ENCODE data around the gene GLIS1.
A peak's percentile ranks its signal among the peaks of the same experiment; 100 is the strongest.

GLIS1 gene

DNA sequence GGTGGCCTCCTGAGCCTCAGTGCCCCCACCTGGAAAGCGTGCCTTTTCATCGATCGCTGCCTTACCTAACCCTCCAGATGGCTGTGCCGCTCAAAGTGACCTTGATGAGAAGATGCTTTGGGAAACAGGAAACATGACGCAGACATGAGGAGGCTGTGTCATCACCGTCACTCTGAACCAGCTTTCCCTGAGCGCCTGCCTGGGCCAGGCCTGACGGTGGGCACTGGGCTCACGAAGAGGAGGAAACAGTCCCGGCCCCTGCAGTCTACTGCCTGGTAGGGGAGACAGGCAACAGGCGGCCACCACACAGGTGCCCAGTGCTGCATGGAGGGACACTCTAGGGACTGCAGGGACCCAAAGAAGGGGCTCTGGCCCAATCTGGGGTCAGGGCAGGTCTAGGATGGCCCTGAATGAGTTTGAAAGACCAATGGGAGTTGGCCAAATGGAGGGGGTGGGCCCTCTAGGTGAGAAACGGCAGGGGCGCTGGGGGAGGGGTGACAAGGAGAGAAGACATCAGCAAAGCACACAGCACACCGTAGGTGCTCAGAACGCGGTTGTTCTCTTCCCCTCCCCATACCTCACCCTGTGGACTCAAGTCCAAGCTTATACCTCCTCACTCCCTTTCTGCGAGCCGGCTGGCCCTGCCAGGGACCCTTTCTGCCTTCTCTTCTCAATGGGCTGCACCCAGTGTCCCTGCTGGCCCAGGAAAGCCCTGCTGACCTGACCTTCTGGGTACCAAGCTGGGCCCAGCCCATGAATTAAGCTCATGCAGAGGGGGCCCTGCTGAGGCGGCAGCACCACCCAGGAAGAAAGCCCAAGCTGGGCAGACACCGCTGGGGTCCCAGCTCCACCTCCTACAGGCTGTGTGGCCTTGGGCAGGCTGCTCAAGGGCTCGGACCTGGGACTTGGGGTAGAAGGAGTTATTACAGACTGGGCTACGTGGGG lies 44.9 kb downstream of the GLIS1 start:
- Histone ChIP-seq H3K36me3 (ENCODE audit: control insufficient read depth, insufficient read depth, low read length) (no peaks in the 10 kb centered on the region), H3K9me3 (ENCODE audit: control insufficient read depth, low read length) (no peaks in the 10 kb centered on the region), H3K4me1 (ENCODE audit: control insufficient read depth, insufficient read depth, low read length, poor library complexity, severe bottlenecking) (peaks cover 24% of the 10 kb centered on the region), H3K4me3 (ENCODE audit: extremely low read depth, insufficient read depth, low read length, poor library complexity, severe bottlenecking) (no peak overlapping the region), H3K27ac (ENCODE audit: low read depth, low read length, severe bottlenecking) (no peak overlapping the region)
- 78 to 85% methylated on average over 12 to 16 of the region's 22 CpGs for WGBS, 2 experiments (ENCODE audit: insufficient coverage in 2 of 2)

DNA sequence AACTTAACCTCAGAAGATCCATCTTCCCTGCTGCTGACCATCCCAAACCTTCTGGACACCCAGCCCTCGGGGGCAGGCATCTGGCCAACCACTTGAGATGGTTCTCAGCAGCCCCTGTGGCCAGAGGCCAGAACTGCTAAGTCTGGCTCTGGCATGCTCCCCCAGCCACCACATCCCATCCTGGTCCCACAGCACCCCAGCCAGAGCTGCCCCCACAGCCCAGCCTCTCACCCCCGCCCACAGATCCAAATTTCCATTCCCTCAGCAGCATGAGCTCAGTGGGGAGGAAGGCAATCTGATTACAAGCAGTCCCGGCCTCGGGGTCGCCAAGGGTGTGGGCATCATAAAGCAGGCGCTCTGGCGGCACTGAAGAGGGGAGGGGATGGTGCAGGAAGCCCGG lies 45.6 kb downstream of the GLIS1 start:
- H3K9me3 ChIP-seq (ENCODE audit: control insufficient read depth, low read length) = no peaks in the 10 kb centered on the region
- H3K4me3 ChIP-seq (ENCODE audit: extremely low read depth, insufficient read depth, low read length, poor library complexity, severe bottlenecking) = no peak overlapping the region
- no peaks in the 10 kb centered on the region for H3K36me3 ChIP-seq (ENCODE audit: control insufficient read depth, insufficient read depth, low read length)
- WGBS, 2 experiments (ENCODE audit: insufficient coverage in 2 of 2) = 52 to 62% methylated on average over 4 to 7 of the region's 8 CpGs
- H3K27ac ChIP-seq (ENCODE audit: low read depth, low read length, severe bottlenecking) = no peak overlapping the region
- H3K4me1 ChIP-seq (ENCODE audit: control insufficient read depth, insufficient read depth, low read length, poor library complexity, severe bottlenecking) = peaks cover 31% of the 10 kb centered on the region

DNA sequence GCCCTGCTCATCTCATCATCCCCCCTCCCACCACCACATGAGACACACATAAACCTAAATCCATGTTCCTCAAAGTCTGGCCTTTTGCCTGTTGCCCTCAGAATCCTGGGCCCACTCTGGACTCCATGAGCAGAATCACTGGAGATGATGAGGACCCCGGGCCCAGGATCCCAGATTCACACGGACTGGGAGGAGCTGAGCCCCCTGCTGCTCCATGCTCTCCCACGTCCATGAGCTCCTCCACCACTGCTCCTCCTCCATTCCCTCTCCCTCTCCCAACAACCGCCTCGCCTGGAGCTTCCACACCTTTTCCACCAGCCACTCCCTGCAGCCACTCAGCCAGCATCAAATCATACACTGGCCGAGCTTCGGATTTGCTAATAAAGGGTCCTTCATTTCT lies 47.6 kb downstream of the GLIS1 start:
- Histone ChIP-seq H3K4me1 (ENCODE audit: control insufficient read depth, insufficient read depth, low read length, poor library complexity, severe bottlenecking) (peaks cover 45% of the 10 kb centered on the region), H3K9me3 (ENCODE audit: control insufficient read depth, low read length) (no peaks in the 10 kb centered on the region), H3K27ac (ENCODE audit: low read depth, low read length, severe bottlenecking) (no peak overlapping the region), H3K4me3 (ENCODE audit: extremely low read depth, insufficient read depth, low read length, poor library complexity, severe bottlenecking) (no peak overlapping the region), H3K36me3 (ENCODE audit: control insufficient read depth, insufficient read depth, low read length) (no peaks in the 10 kb centered on the region)
- 86 to 88% methylated on average over 5 to 7 of the region's 7 CpGs for WGBS, 2 experiments (ENCODE audit: insufficient coverage in 2 of 2)

DNA sequence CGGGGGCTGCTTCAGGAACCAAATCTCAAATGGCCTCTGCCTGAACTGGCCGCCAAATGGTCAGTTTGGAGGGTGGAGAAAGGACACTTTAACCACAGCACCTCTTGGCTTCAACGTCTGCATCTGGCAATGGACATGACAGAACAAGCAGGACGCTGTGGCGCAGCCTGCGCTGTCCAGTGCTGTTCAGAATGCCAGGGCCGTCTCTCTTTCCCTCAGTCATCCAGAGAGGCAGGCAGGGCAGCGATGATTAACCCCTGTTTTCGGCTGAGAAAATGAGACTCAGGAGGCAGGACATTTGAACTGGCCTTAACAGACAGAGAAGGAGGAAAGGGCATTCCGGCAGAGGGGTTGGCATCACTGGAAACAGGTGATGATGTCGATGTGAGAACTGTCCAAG lies 48.6 kb downstream of the GLIS1 start:
- Histone ChIP-seq H3K4me3 (ENCODE audit: extremely low read depth, insufficient read depth, low read length, poor library complexity, severe bottlenecking) (no peak overlapping the region), H3K9me3 (ENCODE audit: control insufficient read depth, low read length) (no peaks in the 10 kb centered on the region), H3K36me3 (ENCODE audit: control insufficient read depth, insufficient read depth, low read length) (no peaks in the 10 kb centered on the region), H3K4me1 (ENCODE audit: control insufficient read depth, insufficient read depth, low read length, poor library complexity, severe bottlenecking) (peaks cover 52% of the 10 kb centered on the region), H3K27ac (ENCODE audit: low read depth, low read length, severe bottlenecking) (no peak overlapping the region)
- WGBS, 2 experiments (ENCODE audit: insufficient coverage in 2 of 2) = 96 to 97% methylated on average over 9 to 10 of the region's 11 CpGs

DNA sequence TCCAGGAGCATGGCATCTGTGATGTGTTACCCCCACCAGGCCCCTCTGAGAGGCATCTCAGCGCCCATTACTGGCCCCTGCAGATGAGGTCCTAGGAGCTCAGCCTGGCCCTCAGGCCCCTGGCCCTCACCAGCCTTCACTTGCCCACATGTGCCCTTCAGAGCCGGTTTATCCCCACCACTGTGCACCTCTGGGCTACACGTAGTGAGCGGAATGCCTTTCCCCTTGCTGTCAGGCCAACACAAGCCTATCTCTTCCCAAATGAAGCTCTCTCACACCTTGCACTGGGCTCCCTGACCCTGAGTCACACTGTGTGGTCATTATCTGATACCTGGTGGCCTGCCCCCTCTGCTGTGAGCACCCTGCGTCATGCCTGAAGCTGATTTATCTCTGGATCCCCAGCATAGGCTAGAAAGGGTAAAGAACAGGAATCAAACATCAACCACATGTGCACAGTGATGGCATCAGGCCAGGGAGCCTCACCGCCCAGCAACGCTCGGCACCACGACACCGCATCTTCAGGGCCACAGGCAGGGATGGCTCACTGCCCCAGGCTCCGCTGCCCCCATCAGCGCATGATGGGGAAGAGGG lies 49.1 kb downstream of the GLIS1 start:
- 91 to 92% methylated on average over 12 of the region's 12 CpGs for WGBS, 2 experiments (ENCODE audit: insufficient coverage in 2 of 2)

DNA sequence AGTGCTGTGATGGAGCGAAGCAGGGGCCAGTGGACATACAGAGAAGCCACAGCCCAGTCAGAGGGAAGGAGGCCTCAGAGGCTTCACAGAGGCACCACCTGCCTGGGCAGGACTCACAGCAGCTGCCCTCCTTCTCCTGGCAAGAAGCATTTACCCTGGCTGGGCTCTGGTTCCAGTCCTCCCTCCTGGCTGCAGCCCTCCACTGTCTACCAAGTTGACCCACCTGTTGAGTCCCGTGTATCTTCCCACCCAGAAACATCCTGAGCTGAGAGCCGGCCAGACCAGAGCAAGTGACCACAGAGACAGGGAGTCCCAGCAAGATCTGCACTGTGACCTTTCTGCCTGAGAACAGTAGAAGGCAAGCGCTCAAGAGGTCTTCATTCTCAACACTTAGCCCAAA lies 49.7 kb downstream of the GLIS1 start:
- 90 to 96% methylated on average over 4 of the region's 4 CpGs for WGBS, 2 experiments (ENCODE audit: insufficient coverage in 2 of 2)
- peaks cover 64% of the 10 kb centered on the region for H3K4me1 ChIP-seq (ENCODE audit: control insufficient read depth, insufficient read depth, low read length, poor library complexity, severe bottlenecking)
- H3K9me3 ChIP-seq (ENCODE audit: control insufficient read depth, low read length) = no peaks in the 10 kb centered on the region
- H3K36me3 ChIP-seq (ENCODE audit: control insufficient read depth, insufficient read depth, low read length) = no peaks in the 10 kb centered on the region
- H3K4me3 ChIP-seq (ENCODE audit: extremely low read depth, insufficient read depth, low read length, poor library complexity, severe bottlenecking) = no peak overlapping the region
- no peak overlapping the region for H3K27ac ChIP-seq (ENCODE audit: low read depth, low read length, severe bottlenecking)

More for the DNA sequence above, 49.1 kb downstream of the GLIS1 start:
- no peak overlapping the region for H3K27ac ChIP-seq (ENCODE audit: low read depth, low read length, severe bottlenecking)
- H3K4me3 ChIP-seq (ENCODE audit: extremely low read depth, insufficient read depth, low read length, poor library complexity, severe bottlenecking) = no peak overlapping the region
- no peaks in the 10 kb centered on the region for H3K9me3 ChIP-seq (ENCODE audit: control insufficient read depth, low read length)
- no peaks in the 10 kb centered on the region for H3K36me3 ChIP-seq (ENCODE audit: control insufficient read depth, insufficient read depth, low read length)
- H3K4me1 ChIP-seq (ENCODE audit: control insufficient read depth, insufficient read depth, low read length, poor library complexity, severe bottlenecking) = peaks cover 58% of the 10 kb centered on the region

DNA sequence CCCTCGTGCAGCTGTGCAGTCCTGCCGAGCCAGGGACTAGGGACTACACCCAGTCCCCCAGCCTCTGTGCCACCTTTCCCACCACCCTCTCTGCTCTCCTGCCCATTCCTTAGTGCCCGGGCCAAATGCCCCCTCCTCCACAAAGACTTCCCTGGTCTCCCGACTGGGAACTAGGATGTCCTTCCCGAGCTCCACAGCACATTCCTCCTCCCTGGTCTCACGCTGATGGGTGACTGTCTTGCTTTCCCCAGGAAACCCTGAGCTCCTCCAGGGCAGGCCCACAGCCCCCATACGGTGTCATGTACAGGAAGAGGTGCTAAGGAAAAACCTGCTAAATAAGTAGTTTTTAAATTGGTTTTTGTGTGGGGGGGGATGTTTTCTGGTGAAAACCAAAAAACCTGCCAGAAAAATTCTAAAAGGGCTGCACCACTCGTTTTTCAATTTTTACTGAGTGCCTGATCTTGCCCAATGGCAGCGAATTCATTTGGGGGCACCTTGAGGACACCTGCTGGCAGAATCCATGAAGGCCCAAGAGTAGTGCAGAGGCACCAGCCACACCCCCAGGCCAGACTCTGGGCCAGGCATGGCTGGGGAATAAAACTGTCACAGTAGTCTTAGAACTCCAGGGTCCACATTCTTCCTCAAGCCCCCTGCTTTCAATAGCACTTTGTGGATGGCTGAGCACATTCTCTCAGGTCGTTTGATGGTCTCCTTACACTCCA lies 50.4 kb downstream of the GLIS1 start:
- peaks cover 67% of the 10 kb centered on the region for H3K4me1 ChIP-seq (ENCODE audit: control insufficient read depth, insufficient read depth, low read length, poor library complexity, severe bottlenecking)
- H3K9me3 ChIP-seq (ENCODE audit: control insufficient read depth, low read length) = no peaks in the 10 kb centered on the region
- no peaks in the 10 kb centered on the region for H3K36me3 ChIP-seq (ENCODE audit: control insufficient read depth, insufficient read depth, low read length)
- H3K4me3 ChIP-seq (ENCODE audit: extremely low read depth, insufficient read depth, low read length, poor library complexity, severe bottlenecking) = no peak overlapping the region
- 79 to 80% methylated on average over 7 to 8 of the region's 10 CpGs for WGBS, 2 experiments (ENCODE audit: insufficient coverage in 2 of 2)
- H3K27ac ChIP-seq (ENCODE audit: low read depth, low read length, severe bottlenecking) = no peak overlapping the region

DNA sequence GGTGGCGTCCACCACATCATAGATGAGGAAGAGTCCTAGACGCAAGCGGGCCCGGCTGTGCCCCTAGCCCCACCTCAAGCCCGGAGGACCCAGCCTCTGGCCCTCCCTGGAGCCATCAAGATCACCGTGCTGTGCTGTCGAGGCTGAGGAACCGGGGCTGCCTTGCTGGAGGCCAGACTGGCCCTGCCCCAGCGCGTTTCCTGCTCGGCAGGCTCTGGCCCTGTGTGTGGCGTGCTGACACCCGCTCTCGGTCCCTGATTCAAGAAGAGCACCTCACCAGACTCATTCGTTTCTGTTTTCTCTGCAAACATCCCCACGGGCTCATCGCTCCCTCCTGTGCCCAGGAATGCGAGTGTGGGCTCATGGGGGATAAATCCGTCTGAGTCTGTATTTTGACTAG lies 51.1 kb downstream of the GLIS1 start:
- H3K9me3 ChIP-seq (ENCODE audit: control insufficient read depth, low read length) = no peaks in the 10 kb centered on the region
- H3K27ac ChIP-seq (ENCODE audit: low read depth, low read length, severe bottlenecking) = no peak overlapping the region
- peaks cover 63% of the 10 kb centered on the region for H3K4me1 ChIP-seq (ENCODE audit: control insufficient read depth, insufficient read depth, low read length, poor library complexity, severe bottlenecking)
- 85% methylated on average over 17 to 19 of the region's 19 CpGs for WGBS, 2 experiments (ENCODE audit: insufficient coverage in 2 of 2)
- H3K4me3 ChIP-seq (ENCODE audit: extremely low read depth, insufficient read depth, low read length, poor library complexity, severe bottlenecking) = no peak overlapping the region
- H3K36me3 ChIP-seq (ENCODE audit: control insufficient read depth, insufficient read depth, low read length) = no peaks in the 10 kb centered on the region

DNA sequence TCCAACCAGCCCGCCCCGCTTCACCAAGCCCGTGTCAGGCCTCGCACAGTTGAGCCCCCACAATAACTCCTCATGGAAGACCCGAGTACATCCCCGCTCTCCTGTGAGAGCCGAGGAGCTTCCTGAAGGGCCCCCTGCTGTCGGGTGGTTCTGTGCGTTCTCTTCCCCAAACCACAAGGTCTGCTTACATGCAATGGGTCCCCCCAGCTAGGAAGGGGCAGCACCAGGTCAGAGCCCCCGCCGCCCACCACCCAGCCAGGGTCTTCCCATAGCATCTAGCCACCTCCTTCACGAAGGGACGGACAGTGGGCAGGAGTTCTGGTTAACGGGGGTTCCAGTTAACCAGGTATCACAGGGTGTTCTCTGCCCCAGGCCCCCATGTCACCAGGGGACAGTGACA lies 51.5 kb downstream of the GLIS1 start:
- Histone ChIP-seq H3K4me1 (ENCODE audit: control insufficient read depth, insufficient read depth, low read length, poor library complexity, severe bottlenecking) (peaks cover 63% of the 10 kb centered on the region), H3K4me3 (ENCODE audit: extremely low read depth, insufficient read depth, low read length, poor library complexity, severe bottlenecking) (no peak overlapping the region), H3K9me3 (ENCODE audit: control insufficient read depth, low read length) (no peaks in the 10 kb centered on the region), H3K27ac (ENCODE audit: low read depth, low read length, severe bottlenecking) (no peak overlapping the region), H3K36me3 (ENCODE audit: control insufficient read depth, insufficient read depth, low read length) (no peaks in the 10 kb centered on the region)
- WGBS, 2 experiments (ENCODE audit: insufficient coverage in 2 of 2) = 97% methylated on average over 14 of the region's 14 CpGs

DNA sequence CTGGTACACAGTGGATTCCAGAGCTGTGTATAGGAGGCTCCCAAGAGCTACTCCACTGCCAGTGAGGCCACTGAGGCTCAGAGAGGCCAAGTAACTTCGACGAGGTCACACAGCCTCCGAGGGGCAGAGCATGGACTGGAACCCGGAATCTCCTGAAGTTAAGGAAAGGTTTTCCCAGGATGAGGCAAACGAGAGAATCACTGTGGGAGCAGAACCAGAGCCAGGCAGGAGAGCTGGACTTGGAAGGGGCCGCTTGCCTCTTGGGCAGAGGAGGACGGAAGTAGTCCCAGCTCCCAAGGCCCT lies 52.0 kb downstream of the GLIS1 start:
- 86 to 98% methylated on average over 6 to 7 of the region's 7 CpGs for WGBS, 2 experiments (ENCODE audit: insufficient coverage in 2 of 2)
- peak overlapping the region; percentile 41 for H3K27ac ChIP-seq (ENCODE audit: low read depth, low read length, severe bottlenecking)

More for the DNA sequence above, 52.0 kb downstream of the GLIS1 start:
- Histone ChIP-seq H3K4me1 (ENCODE audit: control insufficient read depth, insufficient read depth, low read length, poor library complexity, severe bottlenecking) (peaks cover 63% of the 10 kb centered on the region), H3K9me3 (ENCODE audit: control insufficient read depth, low read length) (no peaks in the 10 kb centered on the region), H3K36me3 (ENCODE audit: control insufficient read depth, insufficient read depth, low read length) (no peaks in the 10 kb centered on the region), H3K4me3 (ENCODE audit: extremely low read depth, insufficient read depth, low read length, poor library complexity, severe bottlenecking) (no peak overlapping the region)
